Ramos (cell line): ENCODE measurements around the gene CEP68.

ENCODE experiments used
- in situ Hi-C: fragments of 300-500 bp; cut with MboI; formaldehyde crosslinking; loops from one replicate; pipeline ENCODE4 v1.14.3; 2022; ENCODE audit warnings: low sequenced_read_pairs; ENCODE audit not compliant: unreplicated experiment

CEP68 gene

GRCh38 chr2:65054749-65055421 is 1.3 kb upstream of the CEP68 start:
- in situ Hi-C loops, result no loop called here

GRCh38 chr2:65055422-65056214 is 598 bp upstream of the CEP68 start:
- in situ Hi-C loops, result no loop called here

- in situ Hi-C loops, result no loop called here
Observed at GRCh38 chr2:65057054-65057375, 799 bp downstream of the CEP68 start.

- in situ Hi-C loops, result no loop called here
Observed at GRCh38 chr2:65057391-65058052, 1.3 kb downstream of the CEP68 start.

- in situ Hi-C loops, result no loop called here
Observed at GRCh38 chr2:65059071-65059470, 2.9 kb downstream of the CEP68 start.

- in situ Hi-C loops, result loop anchor here (5.0 to 10.0 kb wide), 2 partner anchors 106 to 513 kb away; no protein-coding TSS in a partner anchor
Observed at GRCh38 chr2:65061146-65061909, 5.1 kb downstream of the CEP68 start.

- in situ Hi-C loops, result loop anchor here (5.0 to 10.0 kb wide), 2 partner anchors 105 to 513 kb away; no protein-coding TSS in a partner anchor
Observed at GRCh38 chr2:65061910-65062339, 5.7 kb downstream of the CEP68 start.

GRCh38 chr2:65062843-65063825 is 6.9 kb downstream of the CEP68 start:
- in situ Hi-C loops, result loop anchor here (5.0 to 10.0 kb wide), 2 partner anchors 104 to 512 kb away; no protein-coding TSS in a partner anchor

GRCh38 chr2:65064728-65065552 is 8.7 kb downstream of the CEP68 start:
- in situ Hi-C loops, result loop anchor here (5.0 to 10.0 kb wide), 2 partner anchors 102 to 510 kb away; no protein-coding TSS in a partner anchor

- in situ Hi-C loops, result loop anchor here (10.0 kb wide), 1 partner anchor 507 kb away; no protein-coding TSS in a partner anchor
Observed at GRCh38 chr2:65067806-65068553, 11.8 kb downstream of the CEP68 start.

GRCh38 chr2:65069439-65069824 is 13.2 kb downstream of the CEP68 start:
- in situ Hi-C loops, result loop anchor here (10.0 kb wide), 1 partner anchor 505 kb away; no protein-coding TSS in a partner anchor

- in situ Hi-C loops, result no loop called here
Observed at GRCh38 chr2:65070172-65070830, 14.1 kb downstream of the CEP68 start.

- in situ Hi-C loops, result no loop called here
Observed at GRCh38 chr2:65070856-65071255, 14.6 kb downstream of the CEP68 start.

GRCh38 chr2:65071499-65072180 is 15.4 kb downstream of the CEP68 start:
- in situ Hi-C loops, result no loop called here

- in situ Hi-C loops, result no loop called here
Observed at GRCh38 chr2:65072181-65072970, 16.2 kb downstream of the CEP68 start.
